IPS-NIHi11 (cell line): ENCODE results near the gene MDGA2.

Experiments
- DNase-seq: peaks from one replicate; pipeline ENCODE4 v3.0.0; 2012; ENCODE audit warnings: mixed read lengths, low spot score

MDGA2 gene

GRCh38 chr14:47485421-47485820, 190.0 kb downstream of the MDGA2 start:
- DNase-seq, result no peak

DNA sequence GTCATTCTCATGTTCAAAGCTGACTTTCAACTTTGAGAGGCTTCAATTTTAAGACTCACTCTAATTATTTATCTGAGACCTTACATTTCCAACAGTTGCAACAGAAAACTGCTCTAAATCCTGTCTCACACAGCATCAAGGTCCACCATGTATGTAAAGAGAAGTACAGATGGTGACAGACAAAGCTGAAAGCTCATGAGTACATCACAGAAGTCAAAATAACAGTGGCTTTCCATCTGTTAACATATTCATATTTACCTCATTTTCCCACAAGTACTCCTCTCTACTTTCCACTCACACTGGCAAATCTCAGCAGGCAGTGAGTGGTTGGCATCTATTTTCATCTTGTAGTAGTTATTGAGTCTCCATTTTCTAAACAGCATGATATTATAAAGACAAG, 192.0 kb downstream of the MDGA2 start:
- no peak for DNase-seq

GRCh38 chr14:47471075-47471474, 204.3 kb downstream of the MDGA2 start:
- DNase-seq, result no peak

GRCh38 chr14:47466916-47467315, 208.5 kb downstream of the MDGA2 start:
- DNase-seq, result no peak

DNA sequence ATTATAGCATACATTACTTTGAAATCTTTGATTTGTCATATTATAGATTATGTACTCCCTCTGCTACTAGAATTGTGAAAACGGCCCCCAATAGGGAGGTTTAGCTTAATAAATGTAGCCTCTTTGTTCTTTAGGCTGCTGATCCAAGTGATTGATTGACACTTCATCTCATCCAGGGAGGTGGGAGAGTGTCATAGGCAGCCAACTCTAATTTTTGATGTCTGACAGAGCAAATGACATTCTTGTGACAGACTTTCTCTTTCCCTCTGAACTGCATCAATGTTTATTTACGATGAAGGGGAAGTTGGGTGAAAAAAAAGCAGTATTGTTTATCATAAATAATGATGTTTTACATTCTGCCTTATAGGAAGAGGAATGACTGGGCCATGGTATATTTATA, 221.4 kb downstream of the MDGA2 start:
- no peak for DNase-seq

GRCh38 chr14:47447076-47447475, 228.3 kb downstream of the MDGA2 start:
- no peak for DNase-seq

DNA sequence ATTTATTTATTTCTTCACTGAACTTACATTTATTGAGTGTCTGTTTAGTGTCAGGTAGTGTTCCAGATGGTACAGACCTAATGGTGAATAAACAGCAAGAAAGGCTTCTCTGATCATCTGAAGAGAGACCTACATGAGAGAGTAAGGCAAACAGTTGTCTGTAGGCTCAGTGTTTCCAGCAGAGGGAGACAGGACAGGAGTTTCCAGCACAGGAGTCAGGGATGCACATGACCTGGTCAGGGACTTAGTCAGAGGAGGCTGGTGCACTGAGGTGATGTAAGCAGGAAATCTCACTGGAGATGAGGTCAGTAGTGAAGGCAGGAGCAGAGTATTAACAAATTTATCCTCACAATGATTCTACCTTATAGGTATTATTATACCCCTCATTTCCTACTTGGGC, 233.2 kb downstream of the MDGA2 start:
- peak; percentile 46 for DNase-seq

DNA sequence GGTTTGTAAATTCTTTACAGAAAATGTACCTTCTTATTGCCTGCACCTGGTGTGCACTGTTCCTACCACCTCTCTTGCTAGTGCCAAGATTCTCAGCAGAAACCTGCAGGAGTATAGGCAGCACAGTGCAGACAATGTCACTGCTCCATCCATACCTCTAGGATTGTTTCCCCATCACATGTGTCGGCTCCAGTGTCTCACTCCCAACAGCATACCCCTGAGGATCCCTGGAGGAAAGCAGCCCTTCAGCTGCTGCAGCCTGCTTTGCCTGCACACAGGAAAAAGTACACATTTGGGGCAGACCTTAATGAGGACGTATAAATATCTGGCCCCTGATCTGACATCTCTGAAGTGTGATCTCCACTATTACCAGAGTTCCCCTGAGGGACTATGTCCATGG, 235.5 kb downstream of the MDGA2 start:
- DNase-seq, result peak; percentile 4

DNA sequence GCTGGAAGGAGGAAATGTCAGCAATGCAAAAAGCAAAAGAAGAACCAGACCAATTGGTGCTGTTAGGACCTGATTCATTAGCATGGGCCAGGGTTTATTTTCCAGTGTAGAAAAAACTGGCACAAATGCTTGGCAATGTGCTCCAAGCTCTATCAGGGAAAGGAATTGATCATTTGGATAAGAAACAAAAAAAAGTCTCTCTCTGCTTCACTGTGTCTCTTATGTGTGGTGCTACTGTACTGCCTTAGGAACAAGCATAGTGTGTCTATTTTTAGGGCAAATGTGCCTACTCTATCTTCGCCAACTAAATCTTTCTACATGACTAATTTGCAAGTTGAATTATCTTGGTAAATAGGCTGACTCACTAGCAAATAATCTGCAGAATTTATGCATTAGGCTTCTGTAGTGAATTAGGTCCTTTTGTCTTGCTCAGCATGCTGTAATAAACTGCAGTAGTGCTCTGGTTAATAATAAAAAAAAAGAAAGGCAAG, 236.7 kb downstream of the MDGA2 start:
- DNase-seq, result peak; percentile 11

DNA sequence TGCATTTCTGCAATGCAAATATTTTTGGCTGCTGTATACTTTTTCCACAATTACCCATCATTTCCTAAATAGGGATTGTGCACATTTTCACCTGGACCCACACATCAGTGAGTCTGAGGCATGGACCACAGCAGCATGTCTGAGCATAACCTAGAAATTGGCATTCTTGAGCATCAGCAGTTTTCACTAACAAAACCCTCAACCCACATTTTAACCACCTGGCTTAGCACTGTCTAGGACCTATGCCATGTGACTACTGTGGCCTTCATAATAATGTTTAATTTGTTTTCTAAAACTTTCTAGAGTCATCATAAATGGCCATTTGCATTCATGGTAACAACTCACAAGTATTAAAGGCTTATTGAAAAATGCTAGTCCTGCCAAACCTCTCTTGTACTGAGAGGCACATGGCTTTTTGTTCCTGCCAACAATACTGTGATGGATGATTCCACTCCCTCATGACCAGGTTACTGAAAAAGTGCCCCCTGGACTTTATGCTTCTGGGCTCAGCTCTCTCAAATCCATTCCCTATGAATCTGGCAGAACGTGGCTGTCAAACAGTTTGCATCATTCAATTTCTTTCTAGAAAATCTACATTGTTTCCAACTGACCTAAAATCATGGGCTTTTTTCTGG, 240.0 kb downstream of the MDGA2 start:
- no peak for DNase-seq

- no peak for DNase-seq
Measured at GRCh38 chr14:47427629-47428028, 247.8 kb downstream of the MDGA2 start.

GRCh38 chr14:47425302-47425701, 250.1 kb downstream of the MDGA2 start:
- DNase-seq, result no peak

GRCh38 chr14:47422191-47422590, 253.2 kb downstream of the MDGA2 start:
- DNase-seq, result peak; percentile 22

GRCh38 chr14:47411523-47411922, 263.9 kb downstream of the MDGA2 start:
- DNase-seq, result no peak

DNA sequence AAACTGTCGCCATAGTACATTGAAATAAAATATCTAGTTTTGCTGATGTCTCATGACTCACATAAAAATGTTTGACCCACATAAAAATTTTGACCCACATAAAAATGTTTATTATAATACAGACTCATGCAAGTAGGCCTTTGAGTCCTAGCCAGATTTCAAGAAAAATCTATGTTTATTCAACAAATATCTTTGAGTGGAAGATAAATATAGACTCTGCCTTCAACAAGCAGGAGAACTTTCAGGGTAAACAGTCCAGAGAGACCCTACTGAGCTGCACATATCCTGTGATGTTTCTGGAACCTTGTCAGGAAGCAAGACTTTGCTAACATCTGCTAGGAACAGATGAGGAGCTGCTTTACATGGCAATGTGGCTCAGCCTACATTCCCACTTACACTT, 283.1 kb downstream of the MDGA2 start:
- no peak for DNase-seq

GRCh38 chr14:47390831-47391504, 284.4 kb downstream of the MDGA2 start:
- no peak for DNase-seq

- peak; percentile 36 for DNase-seq
Measured at GRCh38 chr14:47389535-47389934, 285.9 kb downstream of the MDGA2 start.

GRCh38 chr14:47366006-47366405, 309.4 kb downstream of the MDGA2 start:
- DNase-seq, result no peak

GRCh38 chr14:47365233-47365632, 310.2 kb downstream of the MDGA2 start:
- DNase-seq, result no peak

DNA sequence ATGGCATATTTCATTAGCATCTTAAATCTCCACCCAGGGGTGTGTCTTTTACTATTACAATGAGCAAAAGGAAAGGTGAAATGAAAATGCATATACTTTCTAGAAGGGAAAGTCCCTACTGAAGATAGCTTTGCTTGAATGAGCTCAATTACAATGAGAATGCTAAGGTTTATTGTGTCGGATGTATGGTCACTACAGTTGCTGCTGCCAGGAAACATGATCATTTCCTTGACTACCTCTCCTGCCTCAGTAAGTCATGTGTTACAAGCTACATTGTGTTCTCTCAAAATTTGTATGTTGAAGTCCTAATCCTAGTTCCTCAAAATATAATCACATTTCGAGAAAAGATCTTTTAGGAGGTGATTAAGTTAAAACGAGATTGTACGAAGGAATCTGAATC, 322.2 kb downstream of the MDGA2 start:
- no peak for DNase-seq

DNA sequence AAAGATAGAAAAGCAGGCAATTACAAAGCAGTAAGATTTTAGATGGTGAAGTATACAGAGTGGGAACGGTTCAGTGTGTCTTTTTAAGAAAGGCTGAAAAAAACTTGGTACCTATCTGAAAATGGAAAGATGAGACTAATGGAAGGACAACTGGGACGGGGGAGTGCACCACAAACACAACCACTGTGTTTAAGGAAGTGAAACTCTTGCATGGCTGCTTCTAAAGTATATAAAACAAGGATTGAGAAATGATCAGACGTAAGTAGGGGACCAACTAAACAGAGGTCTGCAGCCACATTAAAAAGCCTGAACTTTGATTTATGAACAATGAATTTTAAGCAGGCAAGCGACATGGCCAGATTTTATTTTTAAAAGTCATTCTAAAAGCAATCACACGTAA, 328.6 kb downstream of the MDGA2 start:
- no peak for DNase-seq

GRCh38 chr14:47345016-47345415, 330.4 kb downstream of the MDGA2 start:
- DNase-seq, result no peak

DNA sequence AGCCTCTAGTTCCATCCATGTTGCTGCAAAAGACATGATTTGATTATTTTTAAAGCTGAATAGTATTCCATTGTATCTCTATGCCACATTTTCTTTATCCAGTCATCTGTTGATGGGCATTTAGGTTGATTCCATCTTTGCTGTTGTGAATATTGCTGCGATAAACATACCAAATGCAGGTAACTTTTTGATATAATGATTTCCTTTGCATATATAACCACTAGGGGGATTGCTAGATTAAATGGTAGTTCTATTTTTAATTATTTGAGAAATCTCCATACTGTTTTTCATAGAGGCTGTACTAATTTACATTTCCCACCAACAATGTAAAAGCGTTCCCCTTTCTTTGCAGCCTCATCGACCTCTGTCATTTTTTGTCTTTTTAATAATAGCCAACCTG, 342.5 kb downstream of the MDGA2 start:
- no peak for DNase-seq

DNA sequence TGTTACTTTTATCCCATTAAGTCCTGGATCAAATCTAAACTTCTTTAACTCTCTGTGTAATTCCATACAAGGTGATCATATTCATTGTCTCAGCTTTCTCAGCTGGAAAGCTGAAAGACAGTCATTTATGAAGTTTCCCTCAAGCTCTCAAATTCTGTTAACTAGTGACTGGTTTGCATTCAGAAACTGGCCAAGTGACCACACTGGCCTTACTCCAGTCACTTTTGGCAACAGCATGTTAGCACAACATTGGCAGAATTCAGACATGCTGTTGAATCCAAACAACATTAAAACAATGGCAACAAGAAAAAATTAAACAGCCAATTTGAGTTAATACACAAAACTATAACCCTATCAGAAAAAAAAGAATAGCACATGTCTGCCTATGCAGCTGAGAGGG, 343.3 kb downstream of the MDGA2 start:
- DNase-seq, result no peak
